LNCAP (cell line): ENCODE results near the gene POU2AF2.

Experiments
- TF ChIP-seq, protein P1 (sequence below): fragments of 450-650 bp; IDR thresholded peaks from 2 replicates; pipeline ENCODE4 v1.5.1; 2017; ENCODE audit warnings: mild to moderate bottlenecking

Gene POU2AF2

DNA sequence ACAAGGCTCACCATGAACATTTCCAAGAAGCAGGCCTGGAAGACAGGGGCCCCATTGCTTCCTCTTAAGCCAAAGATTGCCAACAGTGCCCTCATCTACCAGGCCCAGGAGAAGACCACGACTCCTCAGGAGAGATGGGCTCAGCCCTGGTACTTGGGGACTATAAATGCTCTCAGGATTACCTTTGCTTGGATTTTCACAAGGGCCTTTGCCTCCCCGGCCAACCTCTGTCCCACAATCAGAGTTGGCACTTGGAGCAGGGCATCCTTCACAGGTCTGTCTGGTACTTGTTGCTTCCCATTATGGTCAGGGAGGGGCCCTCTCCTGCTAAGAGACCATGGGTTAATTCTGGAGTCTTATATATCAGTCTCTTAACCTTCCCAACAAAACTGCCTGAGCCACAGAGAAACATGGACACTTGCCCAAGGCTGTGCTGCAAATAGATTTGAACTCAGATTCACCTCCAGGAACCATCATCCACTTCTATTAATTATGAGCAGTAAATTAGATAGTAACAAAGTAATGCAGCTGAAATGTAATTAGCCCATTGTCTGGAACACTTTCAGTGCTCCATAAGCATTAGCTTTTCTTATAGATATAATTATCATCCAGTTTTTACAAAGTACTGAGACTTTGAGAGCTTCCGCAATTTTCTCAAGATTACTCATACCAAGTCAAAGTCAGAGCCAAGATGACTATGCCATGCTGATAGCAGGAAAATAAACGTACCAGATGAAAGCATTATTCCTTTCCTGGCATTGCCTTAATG is 86.4 kb downstream of the POU2AF2 start:
- TF ChIP-seq, protein P1, sequence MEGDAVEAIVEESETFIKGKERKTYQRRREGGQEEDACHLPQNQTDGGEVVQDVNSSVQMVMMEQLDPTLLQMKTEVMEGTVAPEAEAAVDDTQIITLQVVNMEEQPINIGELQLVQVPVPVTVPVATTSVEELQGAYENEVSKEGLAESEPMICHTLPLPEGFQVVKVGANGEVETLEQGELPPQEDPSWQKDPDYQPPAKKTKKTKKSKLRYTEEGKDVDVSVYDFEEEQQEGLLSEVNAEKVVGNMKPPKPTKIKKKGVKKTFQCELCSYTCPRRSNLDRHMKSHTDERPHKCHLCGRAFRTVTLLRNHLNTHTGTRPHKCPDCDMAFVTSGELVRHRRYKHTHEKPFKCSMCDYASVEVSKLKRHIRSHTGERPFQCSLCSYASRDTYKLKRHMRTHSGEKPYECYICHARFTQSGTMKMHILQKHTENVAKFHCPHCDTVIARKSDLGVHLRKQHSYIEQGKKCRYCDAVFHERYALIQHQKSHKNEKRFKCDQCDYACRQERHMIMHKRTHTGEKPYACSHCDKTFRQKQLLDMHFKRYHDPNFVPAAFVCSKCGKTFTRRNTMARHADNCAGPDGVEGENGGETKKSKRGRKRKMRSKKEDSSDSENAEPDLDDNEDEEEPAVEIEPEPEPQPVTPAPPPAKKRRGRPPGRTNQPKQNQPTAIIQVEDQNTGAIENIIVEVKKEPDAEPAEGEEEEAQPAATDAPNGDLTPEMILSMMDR, result no peak

- TF ChIP-seq, protein P1, result no peak
These were observed 89.3 kb downstream of the POU2AF2 start for GRCh38 chr11:111334532-111335502.

- TF ChIP-seq, protein P1, result no peak
These were observed 90.0 kb downstream of the POU2AF2 start for GRCh38 chr11:111335549-111335948.
